CD4-positive, alpha-beta T cell treated with Interleukin-6 for 4 hours (primary cell): ENCODE results near the gene CACNB2.

Experiments
- DNase-seq: peaks from one replicate; pipeline ENCODE4 v3.0.0-alpha.2; 2020; ENCODE audit warnings: mixed read lengths

Gene CACNB2

DNA sequence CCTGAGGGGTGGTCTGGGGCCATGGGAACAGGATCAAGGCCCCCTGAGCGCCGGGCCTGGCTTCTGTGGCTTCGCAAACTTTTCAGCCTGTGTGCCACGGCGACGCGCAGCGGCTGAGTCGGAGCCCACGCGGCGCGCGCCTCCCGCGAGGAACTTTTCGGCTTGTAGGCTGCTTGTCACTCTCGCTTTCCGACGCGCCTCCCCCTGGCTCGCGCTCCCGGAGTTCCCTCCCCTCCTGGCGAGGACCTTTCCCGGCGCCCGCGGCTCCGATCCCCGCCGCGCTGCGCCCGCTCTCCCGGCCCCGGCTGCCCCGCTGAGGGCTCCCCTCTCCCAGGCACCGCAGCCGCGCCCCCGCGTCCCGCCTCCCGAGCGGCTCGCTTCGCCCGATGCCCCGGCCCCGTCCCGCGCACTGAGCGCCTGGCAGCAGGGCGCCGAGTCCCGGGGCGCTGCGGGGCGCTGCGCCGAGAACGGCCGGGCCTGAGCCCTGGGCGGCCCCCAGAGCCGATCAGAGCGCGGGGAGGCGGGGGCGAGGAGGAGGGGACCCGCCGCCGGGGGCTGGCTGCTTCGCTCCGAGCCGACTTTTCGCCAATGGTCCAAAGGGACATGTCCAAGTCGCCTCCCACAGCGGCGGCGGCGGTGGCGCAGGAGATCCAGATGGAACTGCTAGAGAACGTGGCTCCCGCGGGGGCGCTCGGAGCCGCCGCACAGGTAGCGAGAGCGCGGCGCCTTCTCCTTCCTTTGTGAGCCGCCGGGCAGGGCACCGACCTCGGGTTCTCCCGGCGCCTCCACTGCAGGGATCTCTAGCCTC is at the start of gene CACNB2:
Gene CACNB2 (plus strand): TSS at position 276 of the 808 bp plus-strand sequence.
- no peak for DNase-seq

DNA sequence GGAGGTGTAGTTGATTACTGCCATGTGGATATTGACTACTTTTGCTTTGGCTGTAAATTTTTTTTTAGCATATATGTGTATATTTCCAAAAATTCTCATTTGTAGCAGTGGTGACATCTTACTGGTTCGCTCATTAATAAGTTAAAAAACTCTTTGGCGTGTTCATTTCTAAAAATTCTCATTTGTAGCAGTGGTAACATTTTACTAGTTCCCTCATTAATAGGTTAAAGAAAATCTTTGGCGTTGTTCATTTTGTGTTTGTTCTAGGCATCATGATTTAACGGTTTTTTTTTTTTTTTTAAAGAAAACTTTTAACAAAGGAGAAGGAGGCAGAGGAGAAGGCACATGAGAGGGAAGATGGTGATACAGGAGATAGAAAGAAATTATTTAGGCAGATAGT is 45.9 kb upstream of the CACNB2 start:
- DNase-seq = no peak

DNA sequence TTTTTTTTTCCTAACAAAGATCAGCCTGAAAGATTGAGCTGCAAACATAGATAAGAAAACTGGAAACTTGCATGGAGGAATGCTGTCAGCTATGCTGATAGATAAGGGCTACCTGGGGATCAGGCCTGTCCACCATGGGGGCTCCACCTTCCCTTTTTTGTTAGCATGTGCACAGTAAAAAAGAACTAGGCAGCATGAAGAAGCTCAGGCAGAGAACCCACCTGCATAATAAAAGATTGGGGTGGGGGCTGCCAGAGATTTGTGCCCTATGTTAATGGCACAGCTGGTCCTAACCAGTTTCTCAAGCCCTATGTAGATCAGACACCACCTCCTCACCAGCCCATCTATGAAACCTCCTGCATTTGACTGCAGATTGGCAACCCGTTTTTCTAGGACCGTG is 45.4 kb upstream of the CACNB2 start:
- no peak for DNase-seq

DNA sequence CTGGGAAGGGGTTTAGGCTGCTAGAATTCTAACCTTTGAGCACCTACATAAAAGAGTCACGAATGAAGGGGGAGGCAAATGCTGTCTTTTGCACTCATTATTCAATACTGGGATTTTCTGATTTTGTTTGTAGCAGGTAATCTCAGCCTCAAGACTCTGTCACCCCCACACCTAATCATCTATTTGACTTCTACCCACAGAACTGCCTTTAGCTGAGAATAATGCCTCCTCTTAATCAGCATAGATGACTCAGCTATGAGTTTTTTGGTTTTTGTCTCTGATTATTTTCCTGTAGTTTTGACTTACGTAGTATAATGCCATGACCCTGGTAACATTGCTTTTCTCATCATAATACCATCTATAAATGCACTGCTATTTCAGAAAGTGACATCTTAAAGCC is 42.7 kb upstream of the CACNB2 start:
- no peak for DNase-seq

DNA sequence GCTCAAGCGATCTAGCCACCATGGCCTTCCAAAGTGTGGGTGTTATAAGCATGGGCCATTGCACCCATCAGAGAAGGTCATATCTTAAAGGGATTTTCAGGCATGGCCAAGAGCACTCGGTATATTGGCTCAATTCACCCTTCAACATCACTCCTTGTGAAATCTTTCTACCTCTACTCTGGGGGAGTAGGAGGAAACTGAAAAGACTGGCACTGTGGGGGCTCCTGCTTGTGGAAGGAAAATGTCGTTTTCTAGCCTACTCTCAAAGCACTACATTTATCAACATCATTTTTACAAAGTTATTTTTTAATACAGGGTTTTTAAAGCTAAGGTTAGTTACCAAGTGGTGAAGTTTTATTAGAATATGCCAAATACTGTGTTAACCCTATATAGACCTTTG is 42.0 kb upstream of the CACNB2 start:
- DNase-seq = no peak

DNA sequence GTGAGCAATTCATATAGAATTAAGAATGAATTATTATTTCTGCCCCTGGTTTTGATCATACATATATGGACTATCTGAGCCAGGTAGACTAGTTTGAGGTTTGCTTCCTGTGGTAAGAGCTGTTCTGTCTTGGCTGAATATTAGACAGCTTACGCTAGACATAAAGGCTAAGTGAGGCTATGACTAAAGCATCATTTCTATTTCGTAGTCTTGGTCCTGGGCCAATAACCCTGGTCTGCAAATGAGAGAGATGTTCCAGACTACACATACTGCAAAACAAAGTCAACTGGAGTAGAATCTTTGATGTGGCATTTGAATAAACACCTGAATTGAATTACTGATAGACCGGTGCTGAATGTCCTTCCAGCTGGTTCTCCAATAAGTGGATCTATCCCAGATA is 40.8 kb upstream of the CACNB2 start:
- DNase-seq = no peak

DNA sequence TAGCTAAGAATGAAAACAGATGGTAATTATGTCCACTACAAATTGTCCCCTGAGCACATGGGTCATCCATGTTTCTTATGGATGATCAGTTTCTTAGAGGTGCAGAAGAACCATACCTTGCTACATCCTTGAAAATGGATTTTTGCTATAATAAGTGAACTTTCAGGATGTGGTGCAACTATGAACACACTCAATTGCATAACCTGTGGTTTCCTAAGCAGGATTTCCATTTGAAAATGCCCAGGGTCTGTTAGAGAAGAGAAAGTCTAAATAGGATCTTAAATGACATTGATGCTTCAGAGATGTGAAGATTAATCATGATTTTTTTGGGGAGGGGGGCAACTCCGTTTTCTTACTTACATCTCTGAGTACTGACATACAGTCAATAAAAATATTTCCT is 39.6 kb upstream of the CACNB2 start:
- DNase-seq = no peak

DNA sequence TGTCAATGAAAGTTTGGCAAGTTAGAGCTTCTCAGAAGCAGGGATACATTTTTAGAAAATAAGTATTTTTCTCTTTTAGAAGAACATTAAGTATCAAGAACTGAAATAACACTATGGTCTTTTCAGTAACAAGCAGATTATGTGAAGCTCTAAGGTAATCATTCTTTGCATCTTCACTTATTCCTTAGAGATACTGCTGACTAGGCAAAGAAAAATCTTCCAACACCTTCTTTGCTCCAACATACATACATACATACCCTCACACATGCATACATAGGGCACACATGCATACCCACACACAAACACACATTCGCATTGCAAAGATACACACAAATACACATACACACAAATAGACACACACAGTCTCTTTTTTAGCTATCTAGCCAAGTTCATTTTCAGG is 37.8 kb upstream of the CACNB2 start:
- DNase-seq = no peak

DNA sequence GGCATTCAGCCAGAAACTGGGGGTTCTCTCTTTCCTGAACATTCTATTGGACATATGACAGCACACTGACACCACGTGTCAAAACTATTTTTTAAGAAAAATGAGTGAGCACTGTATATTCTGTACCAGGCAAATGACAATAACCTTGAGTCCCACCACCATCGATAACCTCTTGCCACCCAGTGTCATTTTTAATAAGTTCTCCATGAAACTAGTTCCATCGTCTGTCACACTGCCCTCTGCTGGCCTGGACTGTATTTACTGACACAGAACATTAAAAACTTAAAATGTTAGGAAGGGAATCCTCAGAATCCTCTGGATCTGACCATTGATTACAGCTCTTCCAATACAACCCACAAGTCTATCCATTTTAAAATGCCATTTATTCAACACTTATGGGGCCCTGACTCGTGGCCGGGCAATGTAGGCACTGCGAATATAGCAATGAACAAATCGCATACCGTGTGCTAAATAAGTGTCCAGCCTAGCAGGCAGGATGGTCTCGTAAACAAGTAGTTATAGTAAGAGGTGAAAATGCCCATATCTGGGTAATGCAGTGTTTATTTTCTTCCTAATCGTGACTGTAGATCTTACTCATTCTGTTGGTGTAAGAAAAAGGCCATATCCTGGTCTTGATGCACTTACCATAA is 35.9 kb upstream of the CACNB2 start:
- peak; percentile 36 for DNase-seq

DNA sequence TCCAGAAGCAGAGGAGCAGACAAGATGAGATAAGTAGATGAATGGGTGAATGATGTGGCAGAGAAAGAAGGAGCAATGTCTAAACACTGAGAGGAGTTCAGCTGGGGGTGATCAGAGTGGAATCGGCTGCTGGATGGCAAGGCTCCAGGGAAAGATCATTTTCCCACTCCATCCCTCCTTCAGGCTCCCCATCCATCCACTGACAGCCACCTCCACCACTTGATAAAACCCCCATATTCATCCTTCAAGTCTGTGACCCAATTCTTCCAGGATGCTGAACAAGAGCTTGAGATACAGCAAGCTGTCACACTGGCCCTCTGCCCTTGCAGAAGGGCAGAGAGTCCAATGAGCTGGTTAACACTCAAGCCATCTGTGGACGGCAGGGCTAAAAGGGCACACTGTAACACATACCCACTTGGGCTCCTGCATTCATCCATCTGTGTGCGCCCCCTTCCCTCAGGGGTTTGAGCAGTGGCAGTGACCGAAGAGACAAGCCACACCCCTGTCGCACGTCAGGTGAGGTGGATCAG is 30.8 kb upstream of the CACNB2 start:
- DNase-seq = no peak

DNA sequence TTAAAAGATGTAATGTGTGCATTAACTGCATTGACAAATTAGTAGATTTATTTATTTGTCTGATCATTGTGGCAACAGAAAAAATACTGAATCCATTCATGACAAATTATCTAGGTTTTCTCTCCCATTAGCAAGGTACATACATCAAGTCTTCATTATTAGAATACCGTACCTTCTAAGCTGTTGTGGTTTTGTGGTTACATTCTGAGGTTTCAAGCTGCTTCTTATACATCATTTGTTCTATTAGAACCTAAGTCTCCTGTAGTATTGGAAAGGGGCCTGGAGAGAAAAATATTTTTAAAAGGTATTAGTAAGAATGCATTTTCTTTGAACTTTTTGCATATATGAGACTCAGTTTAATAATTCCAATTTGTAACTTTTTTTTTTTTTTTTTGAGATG is 26.3 kb upstream of the CACNB2 start:
- no peak for DNase-seq

DNA sequence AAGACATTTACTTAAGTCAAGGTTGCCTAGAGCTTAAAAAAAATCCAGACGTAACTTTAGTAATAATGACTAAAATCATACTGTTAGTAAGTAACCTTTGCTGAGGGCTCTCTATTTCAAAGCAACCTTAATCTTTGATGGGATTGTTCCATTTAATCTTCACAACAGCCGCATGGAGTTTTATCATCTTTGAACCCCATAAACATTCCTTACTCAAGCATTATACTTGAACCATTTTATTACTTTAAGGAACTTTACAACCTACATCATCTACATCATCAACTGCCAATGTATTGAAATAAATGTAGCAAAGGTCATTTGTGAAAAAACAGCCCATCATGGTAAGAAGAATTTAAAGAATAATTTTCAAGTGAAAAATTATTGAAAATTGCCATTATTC is 22.9 kb upstream of the CACNB2 start:
- DNase-seq = no peak

DNA sequence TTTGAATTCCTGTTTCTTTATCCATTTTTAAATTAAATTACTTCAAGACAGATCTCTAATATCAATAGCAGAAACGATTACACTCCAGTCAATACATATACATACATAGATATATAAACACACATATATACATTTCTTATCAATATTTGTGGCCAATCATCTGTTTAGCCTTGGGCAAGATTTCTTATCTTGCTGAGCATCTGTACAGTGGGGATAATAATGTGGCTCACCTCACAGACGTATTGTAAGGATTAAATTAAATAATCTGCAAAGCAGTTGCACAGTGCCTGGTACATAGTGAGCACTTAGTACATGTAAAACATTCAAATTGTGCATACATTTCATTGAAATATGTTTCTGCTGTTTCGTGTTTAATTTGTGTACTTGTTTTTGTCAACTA is 17.5 kb upstream of the CACNB2 start:
- DNase-seq = no peak

DNA sequence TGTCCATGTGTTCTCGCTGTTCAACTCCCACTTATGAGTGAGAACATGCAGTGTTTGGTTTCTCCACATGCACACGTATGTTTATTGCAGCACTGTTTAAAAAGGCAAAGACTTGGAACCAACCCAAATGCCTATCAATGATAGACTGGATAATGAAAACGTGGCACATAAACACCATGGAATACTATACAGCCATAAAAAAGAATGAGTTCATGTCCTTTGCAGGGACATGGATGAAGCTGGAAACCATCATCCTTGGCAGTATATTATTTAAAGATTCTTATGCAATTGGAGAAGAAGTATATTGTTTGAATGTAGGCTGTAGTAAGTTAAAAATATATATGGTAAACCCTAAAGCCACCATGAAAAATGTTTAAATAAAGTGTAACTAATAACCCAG is 7.2 kb upstream of the CACNB2 start:
- no peak for DNase-seq

DNA sequence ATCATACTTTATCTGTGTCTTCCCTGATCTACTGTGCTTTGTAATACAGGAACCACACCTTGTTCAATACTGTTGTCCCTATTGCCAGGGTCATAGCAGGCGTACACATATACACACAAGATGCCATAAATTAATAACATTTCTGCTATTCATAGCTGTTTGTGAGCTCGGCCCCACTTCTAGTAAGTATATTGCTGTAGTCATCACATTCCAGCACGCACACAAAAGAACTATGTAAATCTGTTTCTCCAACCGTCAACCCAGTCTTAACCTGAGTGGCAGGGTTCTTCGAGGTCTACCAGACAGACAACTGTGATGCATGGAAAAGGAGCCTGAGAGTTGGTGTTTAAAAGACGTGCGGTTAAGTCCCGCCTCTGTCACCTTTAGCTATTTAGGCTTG is 5.7 kb upstream of the CACNB2 start:
- no peak for DNase-seq

DNA sequence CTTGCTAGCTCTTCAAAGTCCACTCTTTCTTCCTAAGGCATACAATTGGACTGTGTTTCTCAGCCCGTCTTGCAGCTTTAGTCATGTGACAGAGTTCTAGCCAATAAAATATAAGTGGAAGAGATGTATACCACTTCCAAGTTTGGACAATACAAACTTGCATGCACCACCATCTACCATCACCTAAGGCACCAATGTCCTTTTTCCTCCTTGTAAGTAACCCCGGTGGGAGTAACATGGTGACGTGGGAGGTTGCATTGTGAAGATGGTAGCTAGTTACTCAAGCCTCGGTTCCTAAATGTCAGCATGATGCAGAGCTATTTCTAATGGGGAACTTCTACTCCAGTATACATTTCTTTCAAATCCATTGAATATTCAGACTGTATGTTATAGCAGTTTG is 5.3 kb upstream of the CACNB2 start:
- DNase-seq = no peak

DNA sequence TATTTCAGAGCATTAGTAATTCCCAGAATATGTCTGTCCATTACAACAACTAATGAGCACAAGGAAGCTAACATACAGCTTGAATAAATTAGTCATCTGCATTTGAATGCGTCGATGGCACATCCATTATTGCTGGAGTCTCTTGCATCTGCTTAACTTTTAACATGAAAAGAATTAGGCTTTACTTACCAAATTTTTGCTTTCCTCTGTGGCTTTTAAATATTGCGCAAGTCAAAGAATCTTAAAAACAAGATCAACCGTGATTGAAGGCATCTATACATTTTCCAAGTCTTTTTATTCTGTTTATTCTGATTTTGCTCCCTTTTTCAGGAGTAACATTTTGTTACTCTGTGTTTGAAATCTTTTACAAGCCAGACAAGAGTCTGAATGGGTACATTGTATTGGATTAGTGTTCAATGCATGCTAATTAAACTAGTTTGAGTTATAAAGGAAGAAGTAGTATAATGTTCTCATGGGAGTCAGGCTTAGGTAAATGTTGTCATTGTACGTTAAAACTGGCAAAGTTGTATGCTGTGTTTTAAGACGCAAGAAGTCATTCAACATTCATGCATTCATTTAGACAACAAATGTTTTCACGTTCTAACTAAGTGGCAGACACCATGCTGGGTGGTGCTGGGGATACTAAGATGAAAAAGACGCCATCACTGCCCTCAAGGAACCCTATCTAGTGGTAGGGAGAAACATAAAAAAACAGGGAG is 4.0 kb upstream of the CACNB2 start:
- DNase-seq = no peak

DNA sequence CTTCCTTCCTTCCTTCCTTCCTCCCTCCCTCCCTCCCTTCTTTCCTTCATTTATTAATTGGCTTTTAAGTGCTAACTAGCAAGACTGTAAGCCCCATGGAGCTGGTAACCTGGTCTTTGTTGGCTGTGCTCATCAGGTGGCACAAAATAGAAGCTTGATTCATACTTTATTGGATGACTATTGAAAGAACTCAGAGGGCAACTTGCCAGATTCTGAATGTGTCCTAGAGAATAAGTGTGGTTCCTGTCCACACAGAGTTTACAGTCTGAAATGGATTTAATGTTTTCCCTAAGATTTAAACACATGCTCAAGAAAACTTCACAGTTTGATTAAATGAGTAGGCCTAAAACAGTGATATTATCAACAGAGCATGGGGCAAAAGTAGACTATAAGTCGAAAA is 3.1 kb upstream of the CACNB2 start:
- no peak for DNase-seq

DNA sequence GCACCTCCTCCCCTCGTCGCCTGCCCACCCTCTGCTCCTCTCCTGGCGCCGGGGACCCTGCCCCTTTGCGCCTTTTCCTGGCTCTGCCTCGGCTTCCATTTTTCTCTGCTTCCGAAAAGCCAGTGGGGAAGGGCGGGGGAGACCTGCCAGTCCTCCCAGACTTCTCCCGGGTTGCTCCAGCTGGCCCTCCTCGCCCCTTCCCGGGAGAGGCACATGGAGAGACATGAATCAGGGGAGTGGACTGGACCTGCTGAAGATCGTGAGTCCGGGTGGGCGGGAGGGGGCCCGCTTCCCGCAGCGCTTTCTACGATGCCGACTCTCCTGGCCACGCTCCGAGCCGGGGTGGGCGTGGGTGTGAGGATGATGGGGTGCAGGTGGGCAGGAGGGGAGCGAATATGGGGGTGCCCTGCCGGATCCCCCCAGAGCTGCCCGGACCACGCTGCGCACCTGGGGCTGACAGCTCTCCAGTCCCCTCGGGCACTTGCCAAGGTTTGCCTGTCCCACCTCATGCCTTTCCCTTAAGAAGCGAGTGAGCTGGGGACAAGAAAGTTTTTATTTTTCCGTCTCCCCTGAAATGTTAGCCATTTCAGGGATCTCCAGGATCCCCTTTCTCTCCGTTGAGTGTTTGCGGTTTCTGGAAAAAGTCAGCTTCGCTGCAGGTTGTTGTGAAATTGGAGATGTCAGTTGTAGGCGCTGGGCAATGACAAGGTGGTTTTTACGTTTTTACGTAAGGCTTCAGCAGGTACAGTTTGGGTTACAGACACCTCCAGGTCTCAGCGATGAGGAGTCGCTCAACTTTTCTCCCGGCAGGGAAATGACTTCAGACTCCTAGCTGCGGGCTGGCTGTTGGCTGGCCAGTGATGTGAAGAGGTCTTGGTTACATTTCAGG is 977 bp downstream of the CACNB2 start:
- DNase-seq = no peak

DNA sequence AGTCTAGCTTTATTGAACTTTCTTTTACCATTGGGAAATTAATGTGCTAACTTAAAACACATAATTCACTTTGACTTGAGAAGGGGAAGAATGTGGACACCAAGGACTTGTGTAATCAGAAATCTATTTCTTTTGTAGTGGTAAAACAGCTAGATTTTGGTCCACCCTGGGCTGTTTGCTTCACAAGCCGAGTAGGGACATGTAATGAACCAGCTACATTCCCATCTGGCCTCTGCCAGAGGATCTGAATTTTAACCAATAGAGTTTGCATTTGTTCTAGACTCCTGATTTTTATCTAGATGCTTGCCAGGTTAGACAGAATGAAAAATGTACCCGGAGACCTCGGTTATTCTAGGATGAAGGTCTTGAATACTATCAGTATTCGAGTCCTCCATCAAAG is 1.9 kb downstream of the CACNB2 start:
- DNase-seq = no peak

DNA sequence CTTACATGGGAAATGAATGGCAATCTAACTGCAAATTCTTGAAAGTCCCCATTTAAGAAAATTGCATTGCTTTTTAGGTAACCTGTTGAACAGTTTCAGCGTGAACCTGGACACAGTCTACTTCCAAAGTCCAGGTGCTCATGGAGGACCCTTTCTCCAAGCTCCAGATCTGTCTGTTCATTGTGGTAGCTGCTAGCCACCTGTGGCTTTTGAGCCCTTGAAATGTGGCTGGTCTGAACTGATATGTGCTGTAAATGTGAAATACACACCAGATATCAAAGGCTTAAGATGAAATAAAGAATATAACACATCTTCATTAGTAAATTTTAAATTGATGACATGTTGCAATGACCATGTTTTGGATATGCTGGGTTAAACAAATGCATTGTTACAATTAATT is 4.2 kb downstream of the CACNB2 start:
- no peak for DNase-seq

DNA sequence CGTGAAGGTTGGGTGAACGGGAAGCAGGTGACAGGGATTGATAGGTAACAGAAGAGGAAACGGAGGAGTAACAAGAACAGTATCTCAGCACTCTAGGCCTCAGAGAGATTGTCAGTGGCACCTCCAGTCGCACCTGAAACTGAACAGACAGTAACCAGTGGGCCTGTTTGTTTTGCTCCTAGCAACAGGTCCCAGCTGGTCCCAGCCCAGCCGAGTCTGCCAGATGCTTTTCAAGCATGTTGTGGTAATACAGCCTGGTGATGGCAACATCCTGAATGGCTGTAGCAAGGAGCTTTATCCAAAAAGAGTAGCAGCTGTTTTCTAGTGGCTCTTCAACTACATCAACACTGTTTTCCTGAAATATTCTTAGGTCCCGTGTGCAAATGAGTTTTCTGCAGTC is 4.7 kb downstream of the CACNB2 start:
- no peak for DNase-seq

DNA sequence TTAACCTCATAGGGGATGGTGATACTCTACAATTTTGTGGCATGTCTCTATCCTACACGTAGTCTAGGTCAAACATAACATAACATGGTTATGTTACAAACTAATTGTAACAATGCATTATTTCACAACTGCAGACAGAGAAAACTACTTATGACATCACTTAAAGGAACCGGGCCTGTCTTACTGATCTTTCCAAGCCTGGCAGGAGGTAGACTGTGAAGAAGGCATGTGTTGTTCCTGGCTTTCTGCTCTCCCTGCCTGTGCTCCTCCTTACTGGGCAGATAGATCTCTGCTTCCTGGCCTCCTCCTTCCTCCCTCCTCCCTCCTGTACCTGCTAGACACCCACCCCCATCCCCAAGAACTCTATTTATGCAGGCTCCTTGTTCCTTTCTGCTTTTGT is 5.4 kb downstream of the CACNB2 start:
- no peak for DNase-seq
